Neural cell (in vitro differentiated cells): Measurements from ENCODE around the gene STK32B. TPM values are rescaled to one million over a fixed set of nuclear protein-coding genes. Genes with fewer than 3 reads are reported as not detected.

Source experiments
- H2AFZ ChIP-seq: fragments of 200-600, 300-800 bp; sonication (generic), shearing (Covaris generic); 2 replicates; pipeline ENCODE4 v1.6.0; 2014; ENCODE audit warnings: low read depth, mild to moderate bottlenecking, antibody characterized with exemption, low read length, moderate library complexity
- H3F3A ChIP-seq: fragments of 200-600 bp; shearing (Covaris generic); 2 replicates; pipeline ENCODE4 v1.6.1; 2016; ENCODE audit warnings: mild to moderate bottlenecking, moderate library complexity, mixed read lengths, antibody characterized with exemption, low read length; ENCODE audit not compliant: insufficient read depth, poor library complexity, severe bottlenecking
- H3K27ac ChIP-seq: fragments of 200-600, 300-800 bp; sonication (generic), shearing (Covaris generic); 2 replicates; pipeline ENCODE4 v1.5.1; 2014; ENCODE audit warnings: mild to moderate bottlenecking, low read length, moderate library complexity
- H3K27me3 ChIP-seq: fragments of 300-800, 200-600 bp; sonication (generic), shearing (Covaris generic); 2 replicates; pipeline ENCODE4 v1.6.0; 2014; ENCODE audit warnings: mild to moderate bottlenecking, low read depth, low read length, moderate library complexity; ENCODE audit not compliant: insufficient read depth
- H3K36me3 ChIP-seq: fragments of 300-800, 200-600 bp; sonication (generic), shearing (Covaris generic); 2 replicates; pipeline ENCODE4 v1.5.1; 2014; ENCODE audit warnings: mild to moderate bottlenecking, antibody characterized with exemption, low read length, moderate library complexity; ENCODE audit not compliant: insufficient read depth
- H3K4me2 ChIP-seq: fragments of 300-800, 200-600 bp; sonication (generic), shearing (Covaris generic); 2 replicates; pipeline ENCODE4 v1.6.0; 2014; ENCODE audit warnings: mild to moderate bottlenecking, low read length
- H3K4me3 ChIP-seq: fragments of 300-800, 200-600 bp; sonication (generic), shearing (Covaris generic); 2 replicates; pipeline ENCODE4 v1.5.1; 2014; ENCODE audit warnings: mild to moderate bottlenecking, low read length, moderate library complexity
- H3K79me2 ChIP-seq: fragments of 200-600 bp; shearing (Covaris generic); replicated peaks from 2 replicates; pipeline ENCODE4 v1.6.0; 2014; ENCODE audit warnings: mild to moderate bottlenecking, low read length, moderate library complexity; ENCODE audit not compliant: insufficient read depth
- H3K9ac ChIP-seq: fragments of 300-800, 200-600 bp; sonication (generic), shearing (Covaris generic); 2 replicates; pipeline ENCODE4 v1.6.1; 2016; ENCODE audit warnings: mild to moderate bottlenecking, low read length, mixed read lengths
- H3K9me2 ChIP-seq: fragments of 200-600 bp; shearing (Covaris generic); 2 replicates; pipeline ENCODE4 v1.6.1; 2016; ENCODE audit warnings: mild to moderate bottlenecking, low read length, mixed read lengths; ENCODE audit not compliant: insufficient read depth
- H3K9me3 ChIP-seq: fragments of 200-600, 300-800 bp; sonication (generic), shearing (Covaris generic); 2 replicates; pipeline ENCODE4 v1.6.1; 2016; ENCODE audit warnings: mild to moderate bottlenecking, mixed run types, low read length, moderate library complexity, mixed read lengths
- H4K20me1 ChIP-seq: fragments of 200-600 bp; shearing (Covaris generic); 2 replicates; pipeline ENCODE4 v1.6.1; 2016; ENCODE audit warnings: mild to moderate bottlenecking, mixed run types; ENCODE audit not compliant: insufficient read depth
- CTCF ChIP-seq: fragments of 450-650 bp; IDR thresholded peaks from 2 replicates; pipeline ENCODE4 v1.5.1; 2014; ENCODE audit warnings: antibody characterized with exemption, mild to moderate bottlenecking, moderate library complexity; ENCODE audit not compliant: poor library complexity, severe bottlenecking
- EP300 ChIP-seq: fragments of 450-650 bp; conservative IDR thresholded peaks from 2 replicates; pipeline ENCODE4 v1.6.1; 2014; ENCODE audit warnings: antibody characterized with exemption, mild to moderate bottlenecking, moderate library complexity; ENCODE audit not compliant: poor library complexity, severe bottlenecking
- EZH2 ChIP-seq: fragments of 200-600, 300-800 bp; shearing (Covaris generic), sonication (generic); IDR thresholded peaks from 2 replicates; pipeline ENCODE4 v1.6.1; 2014; ENCODE audit warnings: antibody characterized with exemption, low read length, borderline replicate concordance, mild to moderate bottlenecking; ENCODE audit not compliant: insufficient read depth, poor library complexity, severe bottlenecking
- MXI1 ChIP-seq: fragments of 450-650 bp; conservative IDR thresholded peaks from 2 replicates; pipeline ENCODE4 v1.6.1; 2014; ENCODE audit warnings: antibody characterized with exemption, mild to moderate bottlenecking; ENCODE audit not compliant: poor library complexity, severe bottlenecking
- POLR2AphosphoS5 ChIP-seq: IDR thresholded peaks from 2 replicates; pipeline ENCODE4 v1.6.1; 2012
- RAD21 ChIP-seq: fragments of 450-650 bp; conservative IDR thresholded peaks from 2 replicates; pipeline ENCODE4 v1.6.1; 2014; ENCODE audit warnings: antibody characterized with exemption, mild to moderate bottlenecking, moderate library complexity
- SMC3 ChIP-seq: fragments of 450-650 bp; conservative IDR thresholded peaks from 2 replicates; pipeline ENCODE4 v1.6.1; 2014; ENCODE audit warnings: antibody characterized with exemption, mild to moderate bottlenecking, moderate library complexity; ENCODE audit not compliant: poor library complexity
- TAF1 ChIP-seq: IDR thresholded peaks from 2 replicates; pipeline ENCODE4 v1.6.1; 2012; ENCODE audit warnings: low read depth
- polyA plus RNA-seq: library from polyadenylated mRNA; depleted of rRNA; stranded (reverse); fragments of >200 nt; gene quantifications from 2 replicates; pipeline ENCODE4 v1.2.3, GENCODE V29; 2014
- TF ChIP-seq, protein P1 (sequence below): IDR thresholded peaks from 2 replicates; pipeline ENCODE4 v1.6.1; 2012; ENCODE audit warnings: borderline replicate concordance

Gene STK32B
- polyA plus RNA-seq, 1 donor from 2014 or later = 42.8 TPM

DNA sequence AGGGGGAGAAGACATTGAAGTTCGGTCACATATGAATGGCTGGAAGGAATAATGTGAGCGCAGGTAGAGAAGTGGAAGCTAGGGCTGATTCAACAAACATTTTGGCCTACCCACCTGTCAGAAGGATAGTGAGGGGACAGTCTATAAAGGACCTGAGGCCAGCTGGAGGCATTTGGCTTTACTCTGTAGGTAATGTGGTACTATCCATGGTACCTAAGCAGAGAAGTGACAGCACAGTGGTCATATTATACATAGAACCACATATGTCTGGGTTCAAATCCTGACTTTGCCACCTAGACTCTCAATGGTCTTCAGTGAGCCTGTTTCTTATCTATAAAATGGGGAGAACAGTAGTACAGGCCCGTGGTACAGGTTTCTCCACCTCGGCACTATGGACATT, 400.0 kb downstream of the STK32B start:
- no peaks in the 10 kb centered on the region for H3K36me3 ChIP-seq
- no peaks in the 10 kb centered on the region for H3K9me2 ChIP-seq
- no peaks in the 10 kb centered on the region for H3K79me2 ChIP-seq
- no peak overlapping the region for H2AFZ ChIP-seq
- H3K27ac ChIP-seq = no peak overlapping the region
- no peaks in the 10 kb centered on the region for H3K27me3 ChIP-seq
- no peak for TF ChIP-seq SMC3
- TF ChIP-seq CTCF = no peak
- no peak overlapping the region for H3K4me3 ChIP-seq
- H3K9ac ChIP-seq = no peak overlapping the region
- no peak overlapping the region for H3K4me2 ChIP-seq
- H3K9me3 ChIP-seq = no peaks in the 10 kb centered on the region
- no peaks in the 10 kb centered on the region for H3F3A ChIP-seq
- H4K20me1 ChIP-seq = no peaks in the 10 kb centered on the region

DNA sequence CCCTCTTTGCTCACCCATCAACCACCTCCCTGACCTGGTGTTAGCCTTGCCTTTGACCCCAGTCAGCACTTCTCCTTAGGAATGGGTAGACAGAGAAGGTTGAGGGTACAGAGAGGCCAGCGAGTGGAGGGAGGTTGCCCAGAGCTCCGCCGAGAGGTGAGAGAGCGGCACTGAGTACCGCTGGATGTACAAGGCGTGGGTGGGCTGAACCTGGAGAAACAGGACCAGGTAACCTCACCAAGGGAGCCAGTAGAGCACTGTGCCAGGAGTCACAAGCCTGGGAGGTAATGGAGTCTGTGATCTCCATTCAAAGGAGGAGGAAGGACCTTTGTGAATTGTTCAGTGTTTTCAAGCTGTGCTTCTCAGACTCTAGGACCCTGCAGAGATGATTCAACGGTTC, 400.9 kb downstream of the STK32B start:
- Histone ChIP-seq H3K27ac (no peak overlapping the region), H3K79me2 (no peaks in the 10 kb centered on the region), H4K20me1 (no peaks in the 10 kb centered on the region), H3K9me3 (no peaks in the 10 kb centered on the region), H3F3A (no peaks in the 10 kb centered on the region), H3K9me2 (no peaks in the 10 kb centered on the region), H3K4me2 (no peak overlapping the region), H2AFZ (no peak overlapping the region), H3K36me3 (no peaks in the 10 kb centered on the region), H3K9ac (no peak overlapping the region), H3K4me3 (no peak overlapping the region), H3K27me3 (no peaks in the 10 kb centered on the region)
- TF ChIP-seq, protein P1, sequence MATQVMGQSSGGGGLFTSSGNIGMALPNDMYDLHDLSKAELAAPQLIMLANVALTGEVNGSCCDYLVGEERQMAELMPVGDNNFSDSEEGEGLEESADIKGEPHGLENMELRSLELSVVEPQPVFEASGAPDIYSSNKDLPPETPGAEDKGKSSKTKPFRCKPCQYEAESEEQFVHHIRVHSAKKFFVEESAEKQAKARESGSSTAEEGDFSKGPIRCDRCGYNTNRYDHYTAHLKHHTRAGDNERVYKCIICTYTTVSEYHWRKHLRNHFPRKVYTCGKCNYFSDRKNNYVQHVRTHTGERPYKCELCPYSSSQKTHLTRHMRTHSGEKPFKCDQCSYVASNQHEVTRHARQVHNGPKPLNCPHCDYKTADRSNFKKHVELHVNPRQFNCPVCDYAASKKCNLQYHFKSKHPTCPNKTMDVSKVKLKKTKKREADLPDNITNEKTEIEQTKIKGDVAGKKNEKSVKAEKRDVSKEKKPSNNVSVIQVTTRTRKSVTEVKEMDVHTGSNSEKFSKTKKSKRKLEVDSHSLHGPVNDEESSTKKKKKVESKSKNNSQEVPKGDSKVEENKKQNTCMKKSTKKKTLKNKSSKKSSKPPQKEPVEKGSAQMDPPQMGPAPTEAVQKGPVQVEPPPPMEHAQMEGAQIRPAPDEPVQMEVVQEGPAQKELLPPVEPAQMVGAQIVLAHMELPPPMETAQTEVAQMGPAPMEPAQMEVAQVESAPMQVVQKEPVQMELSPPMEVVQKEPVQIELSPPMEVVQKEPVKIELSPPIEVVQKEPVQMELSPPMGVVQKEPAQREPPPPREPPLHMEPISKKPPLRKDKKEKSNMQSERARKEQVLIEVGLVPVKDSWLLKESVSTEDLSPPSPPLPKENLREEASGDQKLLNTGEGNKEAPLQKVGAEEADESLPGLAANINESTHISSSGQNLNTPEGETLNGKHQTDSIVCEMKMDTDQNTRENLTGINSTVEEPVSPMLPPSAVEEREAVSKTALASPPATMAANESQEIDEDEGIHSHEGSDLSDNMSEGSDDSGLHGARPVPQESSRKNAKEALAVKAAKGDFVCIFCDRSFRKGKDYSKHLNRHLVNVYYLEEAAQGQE = no peak
- no peak for TF ChIP-seq EP300
- TF ChIP-seq CTCF = no peak
- TF ChIP-seq EZH2 = no peak
- no peak for TF ChIP-seq RAD21
- no peak for TF ChIP-seq SMC3
- TF ChIP-seq MXI1 = no peak
- no peak for TF ChIP-seq TAF1
- TF ChIP-seq POLR2AphosphoS5 = no peak
